IMR-90 (cell line): ENCODE results near the gene TPPP3. TPM values are rescaled to one million over a fixed set of nuclear protein-coding genes. Genes with fewer than 3 reads are reported as not detected.

ENCODE experiments used
- ATAC-seq: fragments of 200-7000 bp; cut with Tn5 transposase; 2 replicates; pipeline ENCODE4 v1.9.1; 2020; ENCODE audit warnings: low read depth, mild to moderate bottlenecking, moderate library complexity
- BruUV-seq: library from RNA; stranded (reverse); fragments of 400-500 nt; replicated peaks from 2 replicates; lab custom pipeline; 2021; lab: Mats Ljungman, UMichigan
- CTCF ChIA-PET: fragments of 300-600 bp; formaldehyde crosslinking; extraction: SDS; loops from one replicate; lab custom pipeline; 2021; ENCODE audit warnings: antibody characterized with exemption; lab: Yijun Ruan, JAX
- POLR2A ChIA-PET: fragments of 300-600 bp; sonication (Branson Sonifier 250); formaldehyde crosslinking; loops from one replicate; lab custom pipeline; 2022; ENCODE audit warnings: antibody characterized with exemption; ENCODE audit not compliant: unreplicated experiment; lab: Charles Lee
- DNase-seq: peaks from one replicate; pipeline ENCODE4 v3.0.0; 2013
- H2AFZ ChIP-seq: replicated peaks from 2 replicates; pipeline ENCODE3; 2013; ENCODE audit warnings: low read length, mild to moderate bottlenecking; ENCODE audit not compliant: poor library complexity
- H2AK5ac ChIP-seq: 2 replicates; pipeline ENCODE4 v1.6.1; 2013; ENCODE audit warnings: low read depth, low read length, inconsistent platforms
- H2AK9ac ChIP-seq: replicated peaks from 2 replicates; pipeline ENCODE3; 2013; ENCODE audit warnings: mild to moderate bottlenecking, low read depth, low read length, moderate library complexity; ENCODE audit not compliant: poor library complexity
- H2BK120ac ChIP-seq: 2 replicates; pipeline ENCODE4 v1.6.1; 2013; ENCODE audit warnings: low read depth, low read length, inconsistent platforms
- H2BK15ac ChIP-seq: 3 replicates; pipeline ENCODE4 v1.6.1; 2013; ENCODE audit warnings: low read depth, low read length, inconsistent platforms
- H2BK20ac ChIP-seq: 2 replicates; pipeline ENCODE4 v1.6.1; 2013; ENCODE audit warnings: low read depth, mild to moderate bottlenecking, inconsistent platforms, low read length, moderate library complexity
- H2BK5ac ChIP-seq: 2 replicates; pipeline ENCODE4 v1.6.1; 2013; ENCODE audit warnings: mild to moderate bottlenecking, low read depth, low read length, inconsistent platforms; ENCODE audit not compliant: poor library complexity, severe bottlenecking
- H3K14ac ChIP-seq: replicated peaks from 2 replicates; pipeline ENCODE4 v1.6.1; 2013; ENCODE audit warnings: low read depth, low read length, inconsistent platforms
- H3K18ac ChIP-seq: 2 replicates; pipeline ENCODE4 v1.6.1; 2013; ENCODE audit warnings: low read depth, low read length, control low read depth
- H3K23ac ChIP-seq: 2 replicates; pipeline ENCODE4 v1.6.1; 2013; ENCODE audit warnings: low read depth, low read length, inconsistent platforms
- H3K27ac ChIP-seq: 2 replicates; pipeline ENCODE4 v1.5.1; 2013; ENCODE audit warnings: mild to moderate bottlenecking, control low read depth, low read length; ENCODE audit not compliant: insufficient read depth
- H3K27me3 ChIP-seq: 2 replicates; pipeline ENCODE4 v1.6.1; 2013; ENCODE audit warnings: low read length; ENCODE audit not compliant: control insufficient read depth, insufficient read depth
- H3K36me3 ChIP-seq: 2 replicates; pipeline ENCODE4 v1.6.1; 2013; ENCODE audit warnings: low read length, mixed read lengths; ENCODE audit not compliant: control insufficient read depth, insufficient read depth
- H3K4ac ChIP-seq: 2 replicates; pipeline ENCODE4 v1.6.1; 2013; ENCODE audit warnings: low read depth, low read length, inconsistent platforms
- H3K4me1 ChIP-seq: 2 replicates; pipeline ENCODE4 v1.6.1; 2013; ENCODE audit warnings: low read length, mixed read lengths; ENCODE audit not compliant: control insufficient read depth, insufficient read depth
- H3K4me2 ChIP-seq: 2 replicates; pipeline ENCODE4 v1.6.1; 2013; ENCODE audit warnings: low read depth, mild to moderate bottlenecking, control low read depth, low read length, moderate library complexity
- H3K4me3 ChIP-seq: 2 replicates; pipeline ENCODE4 v1.5.1; 2013; ENCODE audit warnings: low read depth, mild to moderate bottlenecking, control low read depth, low read length, moderate library complexity; ENCODE audit not compliant: insufficient read depth
- H3K56ac ChIP-seq: 2 replicates; pipeline ENCODE4 v1.6.1; 2013; ENCODE audit warnings: low read length, inconsistent platforms; ENCODE audit not compliant: insufficient read depth; ENCODE audit errors: extremely low read depth
- H3K79me1 ChIP-seq, 2 experiments: 2 replicates each; pipeline ENCODE4 v1.6.1; 2013; ENCODE audit warnings: low read length in 2 of 2, inconsistent platforms in 1 of 2, low read depth in 1 of 2
- H3K9ac ChIP-seq: 2 replicates; pipeline ENCODE4 v1.6.1; 2013; ENCODE audit warnings: low read depth, low read length, control low read depth
- H3K9me1 ChIP-seq: 2 replicates; pipeline ENCODE4 v1.6.1; 2013; ENCODE audit warnings: low read length, inconsistent platforms; ENCODE audit not compliant: insufficient read depth
- H3K9me3 ChIP-seq: 2 replicates; pipeline ENCODE4 v1.6.1; 2013; ENCODE audit warnings: low read length; ENCODE audit not compliant: control insufficient read depth, insufficient read depth
- H4K20me1 ChIP-seq: 2 replicates; pipeline ENCODE4 v1.6.1; 2013; ENCODE audit warnings: low read length, inconsistent platforms; ENCODE audit not compliant: insufficient read depth
- H4K5ac ChIP-seq: 2 replicates; pipeline ENCODE4 v1.6.1; 2013; ENCODE audit warnings: mild to moderate bottlenecking, low read depth, low read length, control low read depth
- H4K8ac ChIP-seq, 2 experiments: 2 replicates each; pipeline ENCODE4 v1.6.1; 2013; ENCODE audit warnings: low read depth in 2 of 2, low read length in 2 of 2, control low read depth in 1 of 2, inconsistent platforms in 1 of 2
- H4K91ac ChIP-seq: 2 replicates; pipeline ENCODE4 v1.6.1; 2013; ENCODE audit warnings: low read depth, low read length, inconsistent platforms; ENCODE audit not compliant: insufficient read depth
- CHD1 ChIP-seq: IDR thresholded peaks from 2 replicates; pipeline ENCODE4 v1.6.1; 2012; ENCODE audit warnings: low read depth, low read length, improper control_type of control experiment
- FOS ChIP-seq: fragments of 150-350 bp; IDR thresholded peaks from 2 replicates; pipeline ENCODE4 v1.6.1; 2016; ENCODE audit warnings: low read depth, low read length
- NFE2L2 ChIP-seq: fragments of 150-350 bp; IDR thresholded peaks from 2 replicates; pipeline ENCODE4 v1.6.1; 2016; ENCODE audit warnings: low read depth, mild to moderate bottlenecking, low read length
- RCOR1 ChIP-seq: IDR thresholded peaks from 2 replicates; pipeline ENCODE4 v1.6.1; 2012; ENCODE audit warnings: mild to moderate bottlenecking, low read length, improper control_type of control experiment; ENCODE audit not compliant: insufficient replicate concordance
- WGBS, 2 experiments: methylation state at CpG; one replicate each; pipeline versions ENCODE4 v1.1.5 to v1.1.7; 2013; ENCODE audit warnings: missing lambda C conversion rate in 2 of 2; ENCODE audit not compliant: insufficient read length in 1 of 2; ENCODE audit errors: extremely low coverage in 2 of 2; 5-methylcytosine and 5-hydroxymethylcytosine counted together
- dilution Hi-C: fragments of 300-500 bp; cut with HindIII; formaldehyde crosslinking; loops from one replicate; pipeline ENCODE4 v1.14.3; 2018; ENCODE audit warnings: low sequenced_read_pairs; ENCODE audit not compliant: unreplicated experiment
- in situ Hi-C: fragments of 300-500 bp; cut with MboI; formaldehyde crosslinking; loops from 3 replicates; pipeline ENCODE4 v1.14.3; 2019; ENCODE audit warnings: low sequenced_read_pairs, inconsistent platforms, mixed read lengths
- intact Hi-C: fragments of 100-400 bp; cut with micrococcal nuclease; formaldehyde crosslinking; loops from 2 replicates; pipeline ENCODE4 v1.10.0; 2022
- polyA plus RNA-seq, 3 experiments: library from polyadenylated mRNA; depleted of rRNA; stranded (reverse); fragments of >200 nt; gene quantifications; 2 replicates each; pipeline ENCODE4 v1.2.3, GENCODE V29; 2012; ENCODE audit warnings: low replicate concordance in 1 of 3
- total RNA-seq: library from RNA; depleted of rRNA; stranded (reverse); fragments of >200 nt; gene quantifications from 2 replicates; pipeline ENCODE4 v1.2.3, GENCODE V29; 2012

Gene TPPP3
- total and polyA plus RNA-seq, 2 of the 4 experiments (the other 2 are of a cell fraction), result 0.54 to 2.4 TPM

- Histone ChIP-seq H4K20me1 (no peaks in the 10 kb centered on the region), H3K9ac (no peak overlapping the region), H3K9me3 (no peaks in the 10 kb centered on the region), H2AK5ac (no peak overlapping the region), H3K27ac (no peak overlapping the region), H4K91ac (no peak overlapping the region), H3K23ac (no peak overlapping the region), H3K79me1 (no peaks in the 10 kb centered on the region), H3K56ac (no peak overlapping the region), H2BK120ac (no peak overlapping the region), H3K4me2 (no peak overlapping the region), H2AFZ (no peak overlapping the region), H3K27me3 (no peaks in the 10 kb centered on the region), H2AK9ac (peak overlapping the region; percentile 62), H3K4me3 (no peak overlapping the region), H2BK15ac (no peak overlapping the region), H3K36me3 (no peaks in the 10 kb centered on the region), H3K9me1 (peaks cover 5% of the 10 kb centered on the region; the same call in 1 of the 2 replicates), H2BK5ac (no peak overlapping the region), H4K8ac (no peak overlapping the region), H3K18ac (no peak overlapping the region), H2BK20ac (no peak overlapping the region), H4K5ac (no peak overlapping the region), H3K4ac (peak overlapping the region; percentile 22; the same call in 1 of the 2 replicates), H3K4me1 (peaks cover 16% of the 10 kb centered on the region), H3K14ac (no peak overlapping the region)
- dilution Hi-C loops (no loop called here), intact Hi-C loops (no loop called here), in situ Hi-C loops (no loop called here)
- ChIA-PET CTCF (interaction anchor here (0.8 kb wide), 1 partner anchor 136 kb away, joined by 3 read pairs; no protein-coding TSS in a partner anchor), POLR2A (no interaction called here)
- WGBS, 2 experiments, result 94% methylated on average over 2 of the region's 15 CpGs; no CpG with 5 or more reads in 1 of the 2 experiments
- BruUV-seq, result no TSS peak
- no peak for ATAC-seq
- TF ChIP-seq NFE2L2, result no peak
- no peak for TF ChIP-seq CHD1
- no peak for TF ChIP-seq RCOR1
- TF ChIP-seq FOS, result no peak
- DNase-seq, result no peak
These were observed 3.9 kb upstream of the TPPP3 start for GRCh38 chr16:67397036-67397801.
